PC-9 (cell line): ENCODE results near the gene SECTM1. TPM values are rescaled to one million over a fixed set of nuclear protein-coding genes. Genes with fewer than 3 reads are reported as not detected.
A peak's percentile ranks its signal among the peaks of the same experiment; 100 is the strongest.

Experiments used
- BruUV-seq: library from RNA; stranded (reverse); fragments of 400-500 nt; replicated peaks from 2 replicates; lab custom pipeline; 2021; lab: Mats Ljungman, UMichigan
- CTCF ChIA-PET: fragments of 300-600 bp; sonication (Branson Sonifier 250); formaldehyde crosslinking; loops from one replicate; lab custom pipeline; 2022; ENCODE audit warnings: antibody characterized with exemption; lab: Charles Lee
- POLR2A ChIA-PET: fragments of 300-600 bp; sonication (Branson Sonifier 250); formaldehyde crosslinking; loops from one replicate; lab custom pipeline; 2022; ENCODE audit warnings: antibody characterized with exemption; ENCODE audit not compliant: unreplicated experiment; lab: Charles Lee
- DNase-seq, 2 experiments: peaks; one replicate each; pipeline versions ENCODE4 v3.0.0 to v3.0.0-alpha.2; 2015 to 2022; ENCODE audit warnings: mixed read lengths in 1 of 2
- H2AFZ ChIP-seq: fragments of 200-600 bp; sonication (generic); 2 replicates; pipeline ENCODE4 v1.8.1; 2017; ENCODE audit warnings: antibody characterized with exemption
- H3F3A ChIP-seq: fragments of 200-600 bp; sonication (generic); 2 replicates; pipeline ENCODE4 v1.8.1; 2017; ENCODE audit warnings: antibody characterized with exemption, mild to moderate bottlenecking, low read depth; ENCODE audit not compliant: insufficient read depth
- H3K27ac ChIP-seq: fragments of 200-600 bp; sonication (generic); 2 replicates; pipeline ENCODE4 v1.6.1; 2016; ENCODE audit warnings: mixed run types
- H3K27me3 ChIP-seq: fragments of 200-600 bp; sonication (generic); 2 replicates; pipeline ENCODE4 v1.6.1; 2016; ENCODE audit warnings: low read depth, mixed run types; ENCODE audit not compliant: insufficient read depth
- H3K36me3 ChIP-seq: fragments of 200-600 bp; sonication (generic); 2 replicates; pipeline ENCODE4 v1.6.1; 2016; ENCODE audit warnings: low read depth, mixed run types
- H3K4me1 ChIP-seq: fragments of 200-600 bp; sonication (generic); replicated peaks from 2 replicates; pipeline ENCODE4 v1.6.1; 2016; ENCODE audit warnings: mixed run types; ENCODE audit not compliant: insufficient read depth
- H3K4me2 ChIP-seq: fragments of 200-600 bp; sonication (generic); 2 replicates; pipeline ENCODE4 v1.6.1; 2017; ENCODE audit warnings: mixed run types
- H3K4me3 ChIP-seq: fragments of 200-600 bp; sonication (generic); 2 replicates; pipeline ENCODE4 v1.6.1; 2016; ENCODE audit warnings: mixed run types
- H3K79me2 ChIP-seq: fragments of 200-600 bp; sonication (generic); 2 replicates; pipeline ENCODE4 v1.6.1; 2017; ENCODE audit warnings: low read depth, mixed run types
- H3K9me2 ChIP-seq: fragments of 200-600 bp; sonication (generic); 2 replicates; pipeline ENCODE4 v1.8.1; 2017; ENCODE audit warnings: mild to moderate bottlenecking; ENCODE audit not compliant: insufficient read depth
- H3K9me3 ChIP-seq: fragments of 200-600 bp; sonication (generic); 2 replicates; pipeline ENCODE4 v1.8.1; 2016; ENCODE audit warnings: low read depth; ENCODE audit not compliant: insufficient read depth
- H4K20me1 ChIP-seq: fragments of 200-600 bp; sonication (generic); 2 replicates; pipeline ENCODE4 v1.8.1; 2017; ENCODE audit not compliant: insufficient read depth
- CTCF ChIP-seq: fragments of 200-600 bp; sonication (generic); conservative IDR thresholded peaks from 2 replicates; pipeline ENCODE4 v1.6.1; 2017; ENCODE audit warnings: mixed run types, antibody characterized with exemption, mild to moderate bottlenecking, moderate library complexity
- EZH2 ChIP-seq: fragments of 200-600 bp; sonication (generic); IDR thresholded peaks from 2 replicates; pipeline ENCODE4 v1.8.0; 2017; ENCODE audit warnings: antibody characterized with exemption, low read depth
- intact Hi-C: fragments of 100-400 bp; cut with micrococcal nuclease; formaldehyde crosslinking; loops from one replicate; pipeline ENCODE4 v1.10.0; 2022; ENCODE audit not compliant: unreplicated experiment
- total RNA-seq: library from RNA; stranded (reverse); gene quantifications from 2 replicates; pipeline ENCODE4 v1.2.3, GENCODE V29; 2021

SECTM1 gene
- total RNA-seq, 1 experiment from 2014 or later, result 3.6 TPM

GRCh38 chr17:82283208-82283749, 50.3 kb downstream of the SECTM1 start:
- Histone ChIP-seq H2AFZ (no peak overlapping the region), H3K27ac (peak overlapping the region; percentile 90)

GRCh38 chr17:82282239-82283207, 51.0 kb downstream of the SECTM1 start:
- H3K79me2 ChIP-seq, result no peaks in the 10 kb centered on the region
- H3K36me3 ChIP-seq, result no peaks in the 10 kb centered on the region
- H3K4me2 ChIP-seq, result peak overlapping the region; percentile 70
- peak; percentile 73 to 76 for DNase-seq
- H3F3A ChIP-seq, result peaks cover 34% of the 10 kb centered on the region
- H4K20me1 ChIP-seq, result no peaks in the 10 kb centered on the region
- intact Hi-C loops, result loop anchor here (10.0 kb wide), 1 partner anchor 52 kb away; the partner anchor contains the start of gene SECTM1
- POLR2A ChIA-PET, result interaction anchor here (0.6 to 2.4 kb wide), 3 partner anchors 10 to 145 kb away, joined by 6 to 18 read pairs (median 8); no protein-coding TSS in a partner anchor
- TSS peak; percentile 90 for BruUV-seq
- peak overlapping the region; percentile 90 for H3K27ac ChIP-seq
- H3K4me1 ChIP-seq, result peaks cover 48% of the 10 kb centered on the region
- H3K9me2 ChIP-seq, result no peaks in the 10 kb centered on the region
- CTCF ChIA-PET, result interaction anchor here (0.7 kb wide), 1 partner anchor 85 kb away, joined by 4 read pairs; no protein-coding TSS in a partner anchor
- H3K9me3 ChIP-seq, result no peaks in the 10 kb centered on the region
- no peak overlapping the region for H2AFZ ChIP-seq
- no peak for TF ChIP-seq CTCF
- no peak for TF ChIP-seq EZH2
- no peaks in the 10 kb centered on the region for H3K27me3 ChIP-seq
- no peak overlapping the region; the same call in 1 of the 2 replicates for H3K4me3 ChIP-seq

More at GRCh38 chr17:82283208-82283749, 50.3 kb downstream of the SECTM1 start:
- peaks cover 42% of the 10 kb centered on the region for H3F3A ChIP-seq
- H3K9me2 ChIP-seq, result no peaks in the 10 kb centered on the region
- H3K4me2 ChIP-seq, result peak overlapping the region; percentile 70
- H4K20me1 ChIP-seq, result no peaks in the 10 kb centered on the region
- no TSS peak for BruUV-seq
- H3K4me1 ChIP-seq, result peaks cover 52% of the 10 kb centered on the region
- ChIA-PET POLR2A (interaction anchor here (0.6 to 2.4 kb wide), 2 partner anchors 9 to 144 kb away, joined by 6 to 18 read pairs; no protein-coding TSS in a partner anchor), CTCF (no interaction called here)
- intact Hi-C loops, result loop anchor here (10.0 kb wide), 1 partner anchor 52 kb away; the partner anchor contains the start of gene SECTM1
- no peaks in the 10 kb centered on the region for H3K27me3 ChIP-seq
- TF ChIP-seq EZH2 (no peak), CTCF (no peak)
- H3K9me3 ChIP-seq, result no peaks in the 10 kb centered on the region
- no peaks in the 10 kb centered on the region for H3K79me2 ChIP-seq
- DNase-seq, result peak; percentile 82 to 92
- H3K4me3 ChIP-seq, result no peak overlapping the region
- H3K36me3 ChIP-seq, result no peaks in the 10 kb centered on the region
